ENCODE data around the gene PITPNM1.
A peak's percentile ranks its signal among the peaks of the same experiment; 100 is the strongest.
"Not testable (repeated sequence)": the region's sequence is repeated elsewhere in the genome, so short reads cannot be mapped to it uniquely, and the experiment has no call there.

The PITPNM1 gene

DNA sequence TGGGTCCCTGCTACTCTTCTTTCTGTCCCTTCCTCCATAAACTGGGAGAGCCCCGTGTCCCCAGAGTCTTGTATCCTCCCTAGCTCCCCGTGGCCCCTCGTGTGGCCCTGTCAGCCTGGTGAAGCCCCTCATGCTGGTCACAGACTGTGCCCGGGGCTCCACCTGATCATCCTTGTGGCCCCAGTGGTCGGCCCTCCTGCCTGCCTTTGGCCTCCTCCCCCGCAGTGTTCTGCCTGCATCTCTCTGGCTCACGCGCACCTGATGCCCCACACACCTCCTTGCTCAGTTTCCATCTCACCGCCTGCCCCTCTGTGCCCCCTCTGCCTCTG is 19.3 kb upstream of the PITPNM1 start:
- no peak overlapping the region for H3K4me3 ChIP-seq (ENCODE audit: low read depth, low read length)
- no peak for DNase-seq (ENCODE audit: low read depth)

DNA sequence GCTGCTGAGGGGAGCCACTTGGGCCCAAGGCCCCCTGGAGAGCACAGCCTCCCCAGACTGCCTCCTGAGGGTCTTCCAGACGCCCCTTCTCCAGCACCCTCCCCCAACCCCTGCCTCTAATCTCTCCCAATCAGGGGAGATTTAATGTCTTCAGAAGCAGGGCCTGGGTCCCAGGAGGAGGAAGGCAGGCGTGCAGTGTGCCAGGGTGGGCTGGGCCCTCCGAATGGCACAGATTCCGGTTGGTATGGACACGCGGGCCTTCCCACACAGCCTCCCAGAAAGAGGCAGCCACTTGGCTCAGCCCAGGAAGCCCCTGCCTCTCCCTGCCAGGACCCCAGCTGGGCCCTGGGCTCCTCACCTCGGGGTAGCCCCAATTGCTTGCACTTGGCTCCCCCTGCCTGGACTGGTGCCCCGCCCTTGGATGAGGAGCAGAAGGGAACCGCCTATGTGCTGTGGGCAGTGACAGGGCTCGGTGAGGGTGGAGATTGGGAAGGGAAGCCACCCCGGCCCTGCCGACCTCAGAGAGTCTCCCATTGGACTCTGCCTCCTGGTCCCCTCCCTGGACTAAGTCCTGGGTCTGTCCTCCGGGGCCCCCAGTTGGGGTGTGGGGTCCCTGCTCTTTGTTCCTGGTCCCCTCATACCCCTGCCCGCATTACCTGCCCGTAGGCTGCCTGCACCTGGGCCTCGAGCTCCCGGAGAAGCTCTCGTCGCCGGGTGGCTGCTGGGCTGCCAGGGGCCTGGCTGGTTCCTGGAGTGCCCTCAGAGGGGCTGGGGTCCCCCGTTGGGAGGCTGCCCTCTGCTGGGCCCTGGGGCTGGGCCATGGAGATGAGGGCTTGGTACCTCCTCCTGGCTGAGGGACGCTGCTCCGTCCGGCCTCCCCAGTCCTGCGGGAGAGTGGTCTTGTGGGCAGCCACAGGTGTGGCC is 18.7 kb upstream of the PITPNM1 start:
- H3K4me3 ChIP-seq (ENCODE audit: low read depth, low read length) = no peak overlapping the region
- DNase-seq (ENCODE audit: low read depth) = no peak

DNA sequence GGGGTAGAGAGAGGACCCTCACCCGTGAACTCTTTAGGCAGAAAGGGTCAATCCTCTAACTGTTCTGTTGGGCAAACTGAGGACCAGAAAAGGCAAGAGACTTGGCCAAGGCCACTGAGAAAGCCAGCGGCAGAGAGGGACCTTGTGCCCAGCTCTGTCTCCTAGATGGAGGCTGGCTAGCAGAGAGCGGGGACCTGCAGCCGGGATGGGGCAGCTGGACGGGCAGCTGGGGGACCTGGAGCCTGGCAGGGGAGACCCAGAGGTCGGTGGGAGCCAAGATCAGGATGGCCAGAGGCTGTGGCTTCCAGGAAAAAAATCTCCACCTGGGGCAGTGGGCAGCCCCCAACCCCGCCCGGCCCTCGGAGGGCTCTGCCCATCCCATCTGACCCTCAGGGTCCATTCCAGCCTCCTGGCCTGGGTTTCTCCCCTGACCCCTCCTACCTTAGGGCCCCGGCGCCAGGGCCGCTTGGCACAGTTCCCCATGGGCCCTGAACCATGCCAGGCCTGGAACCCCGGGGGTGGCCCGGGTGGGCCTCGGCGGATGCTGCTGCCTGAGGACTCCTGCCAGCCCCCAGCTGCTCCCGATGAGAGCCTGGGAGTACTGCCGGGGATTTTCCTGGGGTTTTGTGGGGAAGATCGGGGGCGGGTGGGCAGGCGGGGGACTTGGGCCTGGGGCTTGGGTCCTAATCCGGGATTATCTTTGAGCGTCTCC is 17.8 kb upstream of the PITPNM1 start, which contains the start of gene CABP2:
Gene CABP2, minus strand, starts transcription at position 603 of the 712 bp plus-strand sequence. Its CDS starts 120 bp downstream, at position 483.
- H3K4me3 ChIP-seq (ENCODE audit: low read depth, low read length) = no peak within 1 kb of the TSS
- no peak for DNase-seq (ENCODE audit: low read depth)

DNA sequence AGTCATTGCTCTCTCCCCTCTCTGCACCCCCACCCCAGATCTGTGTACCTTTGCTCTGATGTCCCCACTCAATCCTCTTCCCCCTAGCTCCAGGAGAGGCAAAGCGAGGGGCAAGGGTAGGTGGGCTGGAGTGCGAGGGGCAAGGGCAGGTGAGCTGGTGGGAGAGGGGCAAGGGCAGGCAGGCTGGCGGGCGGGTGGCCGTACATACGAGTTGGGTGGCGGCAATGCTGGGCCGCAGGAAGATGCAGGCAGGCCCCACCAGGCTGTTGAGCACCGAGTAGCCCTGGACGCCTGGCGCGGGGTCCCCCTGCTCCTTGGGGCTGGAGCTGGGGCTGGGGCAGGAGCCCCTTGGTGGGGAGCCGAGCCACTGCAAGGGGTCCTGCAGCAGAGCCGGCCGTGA is 17.2 kb upstream of the PITPNM1 start:
- DNase-seq (ENCODE audit: low read depth) = no peak
- no peak overlapping the region for H3K4me3 ChIP-seq (ENCODE audit: low read depth, low read length)

DNA sequence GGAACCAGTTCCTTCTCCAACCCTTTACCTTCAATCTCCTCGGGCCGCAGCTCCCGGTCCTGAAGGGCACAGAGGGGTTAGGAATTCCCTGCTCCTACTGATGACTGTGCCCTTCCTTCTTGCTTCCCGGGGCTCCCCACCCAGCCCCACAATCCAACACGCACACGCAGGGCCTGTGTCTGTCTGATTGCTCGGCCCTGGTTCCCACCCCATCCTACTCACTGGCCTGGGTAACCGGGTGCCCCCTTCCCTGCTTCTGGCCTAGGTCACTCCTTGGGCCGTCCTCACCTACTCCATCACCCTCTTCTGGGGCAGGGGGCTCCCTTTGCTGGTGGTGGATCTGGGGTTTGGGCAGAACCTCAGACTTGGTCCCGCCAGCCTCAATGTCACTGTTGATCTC is 16.8 kb upstream of the PITPNM1 start:
- H3K4me3 ChIP-seq (ENCODE audit: low read depth, low read length) = no peak overlapping the region
- DNase-seq (ENCODE audit: low read depth) = no peak

DNA sequence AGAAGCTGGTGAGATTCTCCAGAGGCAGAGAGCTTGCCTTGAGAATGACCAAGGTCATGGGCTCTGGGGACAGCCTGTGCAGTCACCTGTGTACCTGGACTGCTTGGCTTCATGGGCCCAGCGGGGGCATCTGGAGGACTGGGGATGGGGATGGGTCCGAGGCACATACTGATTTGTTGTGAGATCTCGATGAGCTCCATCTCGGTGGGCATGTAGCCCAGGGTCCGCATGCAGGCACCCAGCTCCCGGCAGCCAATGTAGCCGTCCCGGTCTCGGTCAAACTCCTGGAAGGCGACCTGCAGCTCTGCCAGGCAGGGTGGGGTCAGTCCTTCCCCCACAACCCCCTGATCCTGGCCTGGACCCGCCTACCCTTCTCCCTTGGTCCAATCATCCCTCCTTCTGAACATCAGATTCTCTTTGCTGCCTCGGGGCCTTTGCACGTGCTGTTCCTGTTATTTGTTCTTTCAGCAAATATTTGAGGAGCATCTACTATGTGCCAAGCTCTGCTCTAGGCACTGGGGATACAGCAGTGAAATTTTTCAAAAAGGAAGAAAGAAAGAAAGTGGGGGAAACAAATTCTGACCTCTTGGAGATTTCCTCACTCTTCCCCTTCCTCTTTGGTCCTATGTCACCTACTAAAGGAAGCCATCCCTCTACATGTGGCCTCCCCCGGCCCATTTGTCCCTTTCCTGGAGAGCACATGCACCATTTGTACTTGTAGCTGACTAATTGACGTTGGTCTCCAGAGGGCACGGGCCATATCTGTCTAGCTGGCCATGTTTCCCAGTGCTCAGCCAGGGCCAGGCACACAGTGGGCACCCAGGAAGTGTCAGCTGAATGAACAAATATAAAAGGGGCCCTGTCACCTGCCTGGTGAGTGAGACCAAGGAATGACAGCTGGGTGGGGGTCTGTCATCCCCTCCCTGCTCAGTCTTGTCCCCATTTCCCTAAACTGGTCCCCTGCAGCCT is 16.0 kb upstream of the PITPNM1 start:
- H3K4me3 ChIP-seq (ENCODE audit: low read depth, low read length) = no peak overlapping the region
- DNase-seq (ENCODE audit: low read depth) = no peak

DNA sequence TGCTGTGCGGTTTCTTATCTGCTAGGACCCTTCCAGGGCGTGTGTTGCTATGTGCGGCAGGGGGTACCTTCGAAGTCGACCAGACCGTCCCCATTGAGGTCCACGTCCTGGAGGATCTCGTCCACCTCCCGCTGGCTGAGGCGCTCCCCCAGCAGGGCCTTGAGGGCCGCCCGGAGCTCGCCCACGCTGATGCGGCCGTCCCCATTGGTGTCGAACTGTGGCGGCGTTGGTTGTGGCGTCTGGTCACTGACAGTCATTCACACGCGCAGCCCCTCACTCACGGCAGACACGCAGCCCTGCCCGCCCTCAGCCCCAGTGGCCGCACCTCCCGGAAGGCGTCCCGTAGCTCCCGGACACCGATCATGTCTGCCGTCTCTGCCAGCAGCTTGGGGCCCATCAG is 14.6 kb upstream of the PITPNM1 start:
- H3K4me3 ChIP-seq (ENCODE audit: low read depth, low read length) = no peak overlapping the region
- no peak for DNase-seq (ENCODE audit: low read depth)

DNA sequence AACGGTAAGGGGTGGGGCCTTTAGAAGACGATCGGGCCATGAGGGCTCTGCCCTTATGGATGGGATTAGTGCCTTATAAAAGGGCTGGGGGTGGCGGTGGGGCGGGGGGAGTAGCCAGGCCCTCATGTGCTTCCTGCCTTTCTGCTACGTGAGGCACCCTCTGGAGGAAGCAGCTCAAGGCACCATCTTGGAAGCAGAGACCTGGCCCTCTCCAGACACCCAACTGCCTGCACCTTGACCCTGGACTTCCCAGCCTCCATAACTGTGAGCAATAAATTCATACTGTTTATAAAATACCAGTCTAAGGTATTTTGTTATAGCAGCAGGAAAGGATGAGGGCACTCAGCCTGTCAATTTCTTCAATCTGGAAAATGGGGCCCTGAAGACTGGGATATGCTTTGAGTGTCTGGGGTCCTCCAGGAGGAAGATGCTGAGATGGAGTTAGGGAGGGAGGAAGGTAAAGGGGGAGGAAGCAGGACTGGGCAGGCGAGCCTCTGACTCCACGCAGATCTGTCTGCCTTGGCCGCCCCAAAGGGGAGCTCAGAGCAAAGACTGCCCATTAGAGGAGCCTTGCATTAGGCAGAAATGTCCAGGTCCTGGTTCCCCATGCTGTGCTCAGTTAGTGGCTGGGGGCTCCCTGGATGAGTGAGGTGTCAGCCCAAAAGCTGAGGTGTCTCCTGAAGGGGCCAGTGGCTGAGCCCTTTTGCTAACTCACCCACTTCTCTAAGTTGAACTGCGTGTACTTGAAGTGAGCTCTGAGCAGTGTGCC is 12.8 kb upstream of the PITPNM1 start:
- no peak for DNase-seq (ENCODE audit: low read depth)
- no peak overlapping the region for H3K4me3 ChIP-seq (ENCODE audit: low read depth, low read length)

DNA sequence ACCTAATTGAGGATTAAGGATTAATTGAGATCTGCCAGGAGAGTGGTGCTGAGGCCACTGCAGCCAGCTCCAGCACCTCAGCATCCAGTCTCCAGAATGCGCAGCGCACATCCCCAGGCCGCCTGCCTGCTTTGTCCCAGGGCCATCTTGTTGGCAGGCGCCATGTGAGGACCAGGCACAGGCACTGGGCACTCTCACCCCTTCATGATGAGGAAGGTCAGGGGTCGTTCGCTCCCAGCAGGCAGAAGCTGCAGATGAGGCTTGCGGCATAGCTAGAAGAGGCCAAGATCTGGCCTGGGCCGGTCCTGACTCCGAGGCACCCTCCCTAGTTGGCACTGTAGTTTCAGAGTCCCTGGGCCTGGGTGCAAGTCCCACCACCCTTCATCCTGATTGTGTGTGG is 11.6 kb upstream of the PITPNM1 start:
- DNase-seq (ENCODE audit: low read depth) = no peak
- no peak overlapping the region for H3K4me3 ChIP-seq (ENCODE audit: low read depth, low read length)

DNA sequence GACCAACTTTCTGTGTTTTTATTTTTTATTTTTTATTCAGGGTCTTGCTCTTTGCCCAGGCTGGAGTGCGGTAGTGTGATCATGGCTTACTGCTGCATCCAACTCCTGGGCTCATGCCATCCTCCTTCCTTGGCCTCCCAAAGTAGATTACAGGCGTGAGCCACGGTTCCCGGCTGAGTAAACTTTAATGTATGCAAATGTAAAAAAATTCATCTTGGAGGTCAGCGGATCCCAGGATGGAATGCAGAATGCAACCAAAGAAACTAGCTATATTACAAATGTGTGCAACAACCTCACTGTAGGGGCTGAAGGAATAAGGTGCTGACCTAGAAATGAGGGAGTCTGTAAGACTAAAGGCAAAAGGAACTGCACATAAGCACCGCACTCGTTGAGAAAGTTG is 9.0 kb upstream of the PITPNM1 start:
- DNase-seq (ENCODE audit: low read depth) = no peak
- H3K4me3 ChIP-seq (ENCODE audit: low read depth, low read length) = no peak overlapping the region

DNA sequence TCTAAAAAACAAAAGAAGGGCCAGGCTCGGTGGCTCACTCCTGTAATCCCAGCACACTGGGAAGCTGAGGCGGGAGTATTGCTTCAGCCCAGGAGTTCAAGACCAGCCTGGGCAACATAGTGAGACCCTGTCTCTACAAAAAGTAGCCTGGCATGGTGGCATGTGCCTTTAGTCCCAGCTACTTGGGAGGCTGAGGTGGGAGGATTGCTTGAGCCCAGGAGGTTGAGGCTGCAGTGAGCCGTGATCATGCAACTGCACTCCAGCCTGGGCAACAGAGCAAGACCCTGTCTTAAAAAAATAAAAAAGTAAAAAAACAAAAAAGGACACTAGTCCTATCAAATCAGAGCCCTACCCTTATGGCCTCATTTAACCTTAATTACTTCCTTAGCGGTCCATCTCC is 6.4 kb upstream of the PITPNM1 start:
- DNase-seq (ENCODE audit: low read depth) = not testable (repeated sequence)

DNA sequence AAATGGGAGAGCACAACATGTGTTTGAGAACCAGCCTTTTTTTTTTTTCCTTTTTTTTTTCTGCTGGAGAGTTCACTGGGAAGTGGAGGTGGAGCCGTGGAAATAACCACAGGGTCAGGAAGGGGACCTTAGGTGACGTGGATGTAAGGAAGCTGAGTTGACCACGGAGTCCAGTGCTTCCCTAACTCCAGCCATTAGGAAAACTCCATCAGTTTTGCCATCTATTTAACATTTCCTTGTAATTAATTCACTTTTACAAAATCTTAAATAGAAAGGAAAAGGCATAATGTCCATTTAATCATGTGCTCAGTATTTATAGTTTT is 4.8 kb upstream of the PITPNM1 start:
- DNase-seq (ENCODE audit: low read depth) = no peak
- H3K4me3 ChIP-seq (ENCODE audit: low read depth, low read length) = no peak overlapping the region

More for the DNA sequence above, 6.4 kb upstream of the PITPNM1 start:
- not testable (repeated sequence) for H3K4me3 ChIP-seq (ENCODE audit: low read depth, low read length)

DNA sequence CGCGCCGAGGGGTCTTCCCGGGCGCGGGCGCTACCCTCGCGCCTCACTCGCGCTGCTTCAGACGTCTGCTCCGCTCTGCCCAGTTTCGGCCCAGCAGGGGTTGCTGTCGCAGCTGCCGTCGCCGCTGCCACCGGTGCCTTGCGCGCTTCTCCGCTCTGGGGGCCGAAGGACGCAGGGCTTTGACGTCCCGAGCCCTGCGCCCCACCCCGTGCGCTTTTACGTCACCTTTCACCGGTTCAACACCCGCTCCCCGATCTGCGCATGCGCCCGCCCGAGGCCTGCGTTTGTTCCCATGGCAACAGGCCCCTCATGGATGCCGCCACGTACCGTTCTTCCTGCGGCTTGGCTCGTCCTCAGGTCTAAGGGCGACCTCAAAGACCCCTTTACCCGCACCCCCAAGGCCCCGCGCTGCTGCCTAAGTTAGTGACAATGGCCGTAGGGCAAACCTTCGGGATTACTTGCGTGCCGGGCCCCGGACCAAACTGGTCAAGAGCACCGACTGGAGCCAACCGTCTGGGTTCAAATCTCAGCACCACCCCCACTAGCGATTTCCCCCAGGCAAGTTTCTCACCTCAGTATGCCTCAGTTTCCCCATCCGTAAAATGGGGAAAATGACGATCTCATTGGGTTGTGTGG is 3.4 kb upstream of the PITPNM1 start:
- peak; percentile 82 for DNase-seq (ENCODE audit: low read depth)
- H3K4me3 ChIP-seq (ENCODE audit: low read depth, low read length) = peak overlapping the region; percentile 76

DNA sequence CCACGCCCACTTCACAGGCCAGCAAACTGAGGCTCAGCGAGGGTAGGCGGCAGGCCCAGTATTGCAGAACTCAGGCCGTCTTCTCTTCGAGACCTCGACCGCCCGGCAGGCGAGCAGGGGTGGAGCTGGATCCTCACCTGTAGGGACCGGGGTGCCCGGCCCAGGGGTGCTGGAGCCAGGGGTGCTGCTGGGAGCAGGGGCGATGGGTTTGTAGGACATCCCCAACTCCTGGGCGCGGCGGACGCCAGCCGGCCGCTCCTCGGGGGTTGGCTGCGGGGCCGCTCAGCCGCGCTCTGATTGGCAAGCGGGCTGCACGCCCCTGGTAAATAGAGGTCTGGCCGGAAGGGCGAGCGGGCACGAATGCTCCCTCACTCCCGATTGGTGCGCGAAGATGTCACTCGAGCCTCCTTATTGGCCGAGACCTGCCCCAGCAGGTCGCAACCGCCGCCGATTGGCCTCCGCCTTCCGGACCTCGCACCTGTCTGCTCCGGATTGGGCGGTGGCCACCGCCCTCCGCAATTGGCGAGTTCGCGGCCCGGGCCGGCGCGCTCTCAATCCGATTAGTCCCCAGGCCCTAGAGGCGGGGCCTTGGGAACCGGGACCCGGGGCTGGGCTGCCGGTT is 2.8 kb upstream of the PITPNM1 start, which contains the start of gene CDK2AP2:
Gene CDK2AP2, minus strand, starts transcription at position 299 of the 622 bp plus-strand sequence. Its CDS starts 80 bp downstream, at position 219.
- peak within 1 kb of the TSS; percentile 76 for H3K4me3 ChIP-seq (ENCODE audit: low read depth, low read length)
- peak; percentile 99 for DNase-seq (ENCODE audit: low read depth)

DNA sequence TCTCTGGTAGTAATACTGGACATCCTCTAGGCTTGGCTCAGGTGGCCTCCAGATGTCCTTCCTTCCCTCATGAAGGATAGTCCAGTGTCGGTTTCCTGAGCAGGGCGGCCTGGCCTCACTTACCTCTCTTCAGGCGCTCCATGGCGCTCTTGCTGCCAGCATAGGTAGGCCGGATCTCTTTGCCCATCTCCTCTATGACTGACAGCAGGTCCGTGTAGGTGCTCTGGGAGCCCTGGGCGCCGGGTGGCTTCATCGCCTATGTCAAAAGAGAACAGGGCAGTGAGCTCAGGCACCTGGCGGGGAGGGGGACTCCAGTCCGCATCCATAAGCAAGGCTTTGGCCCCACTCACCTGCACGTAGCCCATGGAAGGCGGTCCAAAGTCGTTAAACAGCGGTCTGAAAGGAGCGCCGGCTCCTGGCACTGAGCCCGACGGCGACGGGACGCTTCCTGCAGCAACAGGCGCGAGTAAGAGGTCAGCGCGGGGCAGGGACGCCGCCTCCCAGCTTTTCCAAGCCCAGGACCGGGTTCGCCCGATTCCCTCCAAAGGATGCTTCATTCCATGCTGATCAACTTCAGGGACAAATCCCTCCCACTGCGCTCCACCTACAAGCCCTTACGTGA is 2.2 kb upstream of the PITPNM1 start:
- peak overlapping the region; percentile 76 for H3K4me3 ChIP-seq (ENCODE audit: low read depth, low read length)
- no peak for DNase-seq (ENCODE audit: low read depth)

DNA sequence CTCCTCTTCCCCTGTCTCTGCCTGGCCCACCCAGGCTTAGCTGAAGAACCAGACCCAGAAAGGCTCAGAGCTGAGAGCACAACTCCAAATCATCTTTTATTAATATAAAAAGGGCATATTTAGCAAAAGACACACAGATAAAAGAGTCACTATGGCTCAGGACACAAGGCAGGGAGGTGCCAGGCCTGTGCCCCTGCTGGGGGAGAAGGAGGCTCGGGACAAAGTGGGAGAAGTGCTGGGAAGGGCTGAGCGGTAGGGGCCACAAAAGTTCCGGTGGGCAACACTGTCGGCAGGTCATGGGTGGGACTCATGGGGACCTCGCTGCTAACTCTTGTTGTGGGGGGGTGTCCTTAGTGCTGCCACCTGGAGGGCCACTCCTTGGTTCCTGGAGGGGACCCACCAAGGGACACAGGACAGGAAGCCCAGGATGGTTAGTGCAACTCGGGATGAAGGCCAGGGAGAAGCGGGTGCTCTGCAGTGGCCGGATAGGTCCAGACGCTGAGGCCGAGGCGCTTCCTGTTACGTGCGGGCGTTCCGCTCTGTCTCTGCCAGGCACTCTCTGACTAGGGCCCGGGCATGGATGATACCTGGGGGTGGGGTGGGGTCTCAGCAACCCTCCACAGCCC is 1.4 kb upstream of the PITPNM1 start:
- DNase-seq (ENCODE audit: low read depth) = no peak
- H3K4me3 ChIP-seq (ENCODE audit: low read depth, low read length) = no peak overlapping the region

Data from skeletal muscle cell (primary cell).